HG02798 (cell line): Measurements from ENCODE around the gene PSMD2.

Source experiments
- ATAC-seq: cut with Tn5 transposase; IDR thresholded peaks from one replicate; pipeline ENCODE4 v1.9.1; 2021; ENCODE audit warnings: mild to moderate bottlenecking; ENCODE audit not compliant: unreplicated experiment, poor library complexity

The PSMD2 gene

GRCh38 chr3:184354121-184354728 is 55.2 kb downstream of the PSMD2 start:
- ATAC-seq = no peak

GRCh38 chr3:184354754-184355153 is 55.7 kb downstream of the PSMD2 start:
- ATAC-seq = no peak

GRCh38 chr3:184355261-184356040 is 56.4 kb downstream of the PSMD2 start:
- no peak for ATAC-seq

GRCh38 chr3:184357248-184358123 is 58.4 kb downstream of the PSMD2 start:
- no peak for ATAC-seq

- no peak for ATAC-seq
Observed at GRCh38 chr3:184358124-184358767, 59.2 kb downstream of the PSMD2 start.
